ENCODE data around the gene CEP162.
"Not testable (repeated sequence)": the region's sequence is repeated elsewhere in the genome, so short reads cannot be mapped to it uniquely, and the experiment has no call there.

The CEP162 gene

DNA sequence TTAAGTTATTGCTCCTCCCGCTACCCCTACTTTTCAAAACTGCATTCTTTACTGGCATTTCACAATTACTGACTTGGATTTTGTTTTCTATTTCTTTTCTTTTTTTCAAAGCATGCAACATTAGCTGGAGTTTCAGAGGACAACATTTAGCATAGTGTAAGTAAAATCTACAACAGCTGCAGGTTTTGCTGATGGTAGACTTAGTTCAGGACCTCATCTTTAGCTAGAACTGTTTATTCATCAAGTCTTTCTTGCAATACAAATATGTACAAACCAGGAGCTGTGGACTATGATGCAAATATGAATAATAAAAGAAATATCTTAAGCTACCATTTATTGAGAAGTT, 728 bp upstream of the CEP162 start:
- no peak for DNase-seq

DNA sequence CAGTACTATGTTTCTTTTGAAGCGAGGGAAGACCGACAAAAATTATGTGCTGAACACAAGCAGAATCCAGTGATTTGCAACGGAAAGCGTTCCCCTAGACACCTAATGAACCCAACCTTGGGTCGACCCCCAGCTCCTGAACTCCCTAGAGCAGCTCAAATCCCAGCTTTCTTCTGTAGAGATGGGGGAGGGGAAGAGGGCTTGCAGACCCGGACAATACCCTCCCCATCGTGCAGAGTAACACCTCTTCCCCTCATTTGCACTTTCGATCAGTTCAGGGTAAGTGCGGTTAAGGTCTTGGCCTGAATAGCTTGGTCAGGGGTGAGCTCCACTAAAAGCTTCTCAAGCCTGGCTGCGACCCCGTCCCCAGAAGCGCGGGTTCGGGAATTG, 404 bp downstream of the CEP162 start:
- DNase-seq: peak; percentile 47

- DNase-seq: no peak
Measured at GRCh38 chr6:84224251-84224650, 3.2 kb downstream of the CEP162 start.

DNA sequence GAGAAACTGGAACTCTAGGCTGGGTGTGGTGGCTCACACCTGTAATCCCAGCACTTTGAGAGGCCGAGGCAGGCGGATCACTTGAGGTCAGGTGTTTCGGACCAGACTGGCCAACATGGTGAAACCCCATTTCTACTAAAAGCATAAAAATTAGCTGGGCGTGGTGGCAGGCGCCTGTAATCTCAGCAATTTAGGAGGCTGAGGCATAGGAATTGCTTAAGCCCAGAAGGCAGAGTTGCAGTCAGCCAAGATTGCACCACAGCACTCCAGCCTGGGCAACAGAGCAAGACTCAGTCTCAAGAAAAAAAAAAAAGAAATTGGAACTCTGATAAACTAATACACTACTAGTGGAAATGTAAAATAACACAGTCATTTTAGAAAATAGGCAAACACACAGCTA, 3.8 kb downstream of the CEP162 start:
- DNase-seq: not testable (repeated sequence)

GRCh38 chr6:84222426-84222825, 5.0 kb downstream of the CEP162 start:
- no peak for DNase-seq

- DNase-seq: peak; percentile 43
Measured at GRCh38 chr6:84220809-84221409, 6.5 kb downstream of the CEP162 start.

DNA sequence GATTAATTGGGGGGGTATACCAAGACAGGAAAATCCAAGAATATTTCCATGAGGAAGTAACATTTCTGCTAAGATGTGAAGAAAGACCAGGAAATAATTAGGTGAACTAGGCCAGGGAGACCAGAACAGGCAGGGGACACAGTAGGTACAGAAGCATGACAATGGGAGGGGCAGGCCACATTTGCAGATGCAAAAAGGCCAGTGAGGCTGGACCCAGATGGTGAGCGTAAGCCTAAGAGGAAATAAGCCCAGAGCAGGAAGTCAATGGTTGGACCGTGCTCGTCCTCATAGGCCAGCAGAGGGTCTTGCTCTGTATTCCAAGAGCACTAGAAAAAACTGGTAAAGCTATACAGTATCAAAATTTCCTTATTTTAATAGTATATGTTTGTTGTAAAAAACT, 9.4 kb downstream of the CEP162 start:
- DNase-seq: no peak

DNA sequence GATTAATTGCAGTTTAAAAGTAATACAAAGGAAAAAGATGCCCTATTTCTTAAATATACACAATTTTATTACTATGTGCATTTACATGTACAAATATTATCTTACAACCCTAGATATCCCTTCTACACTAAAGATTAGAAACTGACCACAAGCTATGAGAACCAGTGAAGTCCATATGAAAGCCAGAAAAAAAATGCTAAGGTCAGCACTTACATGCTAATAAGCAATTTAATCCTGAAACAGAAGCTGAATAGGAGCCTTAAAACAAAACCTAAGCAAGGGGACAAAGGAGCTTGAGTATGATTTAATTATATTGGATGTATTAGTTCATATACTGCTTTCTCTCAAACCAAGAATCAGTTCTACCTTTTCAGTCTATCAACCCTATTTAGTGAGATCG, 14.2 kb downstream of the CEP162 start:
- DNase-seq: no peak

DNA sequence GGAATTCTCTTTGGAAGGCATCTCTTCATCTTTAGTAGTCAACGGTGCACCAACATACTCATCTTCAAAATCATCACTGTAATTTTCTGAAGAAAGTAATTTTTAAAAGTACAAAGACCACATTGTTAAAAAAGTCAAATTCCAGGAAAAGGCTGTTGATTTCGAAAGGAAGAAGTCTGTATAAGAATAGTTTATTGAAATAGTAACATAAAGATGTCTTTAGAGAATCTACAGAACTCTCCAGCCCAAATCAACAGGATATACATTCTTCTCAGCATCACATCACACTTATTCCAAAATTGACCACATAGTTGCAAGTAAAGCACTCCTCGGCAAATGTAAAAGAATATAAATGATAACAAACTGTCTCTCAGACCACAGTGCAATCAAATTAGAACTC, 23.4 kb downstream of the CEP162 start:
- DNase-seq: no peak

GRCh38 chr6:84199987-84200386, 27.5 kb downstream of the CEP162 start:
- not testable (repeated sequence) for DNase-seq

GRCh38 chr6:84197708-84198107, 29.7 kb downstream of the CEP162 start:
- DNase-seq: peak; percentile 84

GRCh38 chr6:84193114-84193708, 34.2 kb downstream of the CEP162 start:
- no peak for DNase-seq

GRCh38 chr6:84191802-84192201, 35.6 kb downstream of the CEP162 start:
- no peak for DNase-seq

DNA sequence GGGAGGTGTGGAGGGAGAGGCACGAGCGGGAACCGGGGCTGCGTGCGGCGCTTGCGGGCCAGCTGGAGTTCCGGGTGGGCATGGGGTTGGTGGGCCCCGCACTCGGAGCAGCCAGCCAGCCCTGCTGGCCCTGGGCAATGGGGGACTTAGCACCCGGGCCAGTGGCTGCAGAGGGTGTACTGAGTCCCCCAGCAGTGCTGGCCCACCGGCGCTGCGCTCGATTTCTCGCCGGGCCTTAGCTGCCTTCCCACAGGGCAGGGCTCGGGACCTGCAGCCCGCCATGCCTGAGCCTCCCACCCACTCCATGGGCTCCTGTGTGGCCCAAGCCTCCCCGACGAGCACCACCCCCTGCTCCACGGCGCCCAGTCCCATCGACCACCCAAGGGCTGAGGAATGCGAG, 38.1 kb downstream of the CEP162 start:
- not testable (repeated sequence) for DNase-seq

GRCh38 chr6:84183430-84183829, 44.0 kb downstream of the CEP162 start:
- no peak for DNase-seq

DNA sequence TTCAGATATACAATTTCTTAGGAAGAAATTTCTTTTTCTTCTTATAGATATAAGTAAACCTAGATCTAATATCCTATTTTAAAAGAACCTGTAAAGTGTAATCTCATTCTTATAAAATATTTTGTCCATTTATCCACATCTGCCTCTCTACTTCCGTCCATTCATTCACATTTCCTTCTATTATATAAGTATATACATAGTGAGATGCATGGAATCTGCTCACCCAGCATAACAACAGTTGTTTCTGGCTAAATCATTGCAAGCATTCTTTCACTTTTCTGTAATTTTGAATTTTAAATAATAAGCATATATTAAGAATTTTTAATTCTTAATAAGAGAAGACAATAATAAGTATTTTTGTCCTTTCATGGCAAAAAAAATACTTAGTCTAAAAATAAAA, 45.4 kb downstream of the CEP162 start:
- no peak for DNase-seq

- DNase-seq: no peak
Measured at GRCh38 chr6:84177241-84177640, 50.2 kb downstream of the CEP162 start.

DNA sequence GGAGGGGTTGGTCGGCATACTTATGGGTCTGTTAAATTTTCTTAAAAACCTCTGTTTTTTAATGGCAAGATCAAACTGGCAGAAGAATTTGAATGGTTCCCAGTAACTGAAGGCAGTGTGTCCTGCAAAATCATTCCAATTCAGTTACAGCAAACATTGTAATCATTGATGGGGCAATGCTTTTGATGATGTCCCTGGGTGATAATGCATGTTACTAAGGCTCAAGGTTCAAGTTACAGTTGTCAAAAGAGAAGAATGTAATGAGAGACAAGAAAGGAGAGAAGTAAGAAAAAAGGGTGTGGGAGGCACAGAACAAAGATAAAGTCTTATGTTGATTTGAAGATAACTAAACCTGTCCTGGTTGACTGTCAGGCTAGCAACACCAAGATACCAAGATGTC, 54.9 kb downstream of the CEP162 start:
- no peak for DNase-seq

DNA sequence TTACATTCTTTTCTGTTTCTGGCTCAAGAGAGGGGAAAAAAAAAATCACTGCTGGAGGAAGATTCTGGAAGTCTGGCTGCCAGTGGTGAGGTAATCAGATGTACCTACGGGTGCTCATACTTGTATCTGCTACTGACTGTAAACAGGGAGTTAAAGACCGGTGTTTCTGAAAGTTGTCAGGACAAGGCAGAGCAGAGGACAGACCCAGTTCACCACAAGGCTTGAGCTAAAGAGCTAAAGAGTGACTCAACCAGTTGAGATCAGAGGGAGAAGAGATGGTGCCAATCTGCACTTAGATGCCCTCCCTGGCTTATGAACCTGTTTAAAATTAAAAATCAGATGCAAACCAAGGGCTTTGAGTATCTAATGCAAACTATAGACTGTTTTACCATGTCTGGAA, 55.4 kb downstream of the CEP162 start:
- DNase-seq: no peak

- no peak for DNase-seq
Measured at GRCh38 chr6:84167457-84167856, 60.0 kb downstream of the CEP162 start.

DNA sequence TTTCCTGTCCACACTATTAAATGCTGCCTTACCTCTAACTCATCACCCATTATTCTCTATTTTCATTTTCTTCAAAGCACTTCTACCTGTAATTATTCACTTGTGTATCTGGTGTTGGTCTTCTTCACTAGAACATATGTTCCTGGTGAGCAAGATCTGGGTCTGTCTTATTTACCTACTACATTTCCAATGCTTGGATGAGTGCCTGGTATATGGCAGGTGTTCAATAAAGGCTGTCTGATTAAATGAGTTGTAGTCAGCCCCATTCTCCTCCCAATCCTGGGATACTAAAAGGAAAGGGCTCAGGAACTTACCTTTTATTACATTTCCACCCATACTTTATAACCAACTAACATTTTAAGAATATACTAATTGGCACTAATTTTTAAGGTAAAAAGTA, 61.0 kb downstream of the CEP162 start:
- DNase-seq: peak; percentile 96

- not testable (repeated sequence) for DNase-seq
Measured at GRCh38 chr6:84164328-84164727, 63.1 kb downstream of the CEP162 start.

DNA sequence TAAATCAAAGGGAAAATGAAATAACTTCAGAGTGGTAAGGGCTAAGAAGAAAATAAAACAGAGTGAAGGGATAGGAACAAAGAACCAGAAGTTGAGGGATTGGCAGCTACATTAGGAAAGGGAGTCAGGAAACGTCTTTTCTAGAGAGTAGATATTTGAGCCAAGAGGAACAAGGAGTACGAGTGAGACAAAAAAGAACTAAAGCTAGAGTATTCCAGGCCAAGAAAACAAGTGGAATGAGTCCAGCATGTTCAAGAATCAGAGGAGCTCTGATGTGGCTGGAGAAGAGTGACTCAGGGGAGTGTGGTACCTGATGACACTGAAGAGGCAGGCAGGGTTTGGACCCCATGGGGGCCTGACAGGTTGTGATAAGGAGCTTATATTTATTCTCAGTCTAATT, 66.3 kb downstream of the CEP162 start:
- DNase-seq: no peak

- DNase-seq: no peak
Measured at GRCh38 chr6:84156306-84156705, 71.1 kb downstream of the CEP162 start.

GRCh38 chr6:84151669-84152068, 75.8 kb downstream of the CEP162 start:
- no peak for DNase-seq
